PFSK-1 (cell line): ENCODE data around the gene MPIG6B.

Source experiments
- POLR2AphosphoS5 ChIP-seq: IDR thresholded peaks from 2 replicates; pipeline ENCODE4 v1.6.1; 2012; ENCODE audit warnings: low read depth, mild to moderate bottlenecking, control low read depth, low read length, moderate library complexity
- TAF1 ChIP-seq: IDR thresholded peaks from 2 replicates; pipeline ENCODE4 v1.6.1; 2012; ENCODE audit warnings: low read length, control low read depth, borderline replicate concordance; ENCODE audit not compliant: insufficient read depth

GRCh38 chr6:31712296-31712695 lies 10.9 kb upstream of the MPIG6B start:
- TF ChIP-seq POLR2AphosphoS5, result no peak
- TF ChIP-seq TAF1, result no peak
